Immature natural killer cell (primary cell): ENCODE measurements around the gene NR2F1-AS1. TPM values are rescaled to one million over a fixed set of nuclear protein-coding genes. Genes with fewer than 3 reads are reported as not detected.
"Not testable (repeated sequence)": the region's sequence is repeated elsewhere in the genome, so short reads cannot be mapped to it uniquely, and the experiment has no call there.

Experiments used
- DNase-seq, 3 donors: peaks; one replicate each; pipeline ENCODE4 v3.0.0; 2022; ENCODE audit warnings: mixed read lengths in 1 of 3
- H3K27ac Mint-ChIP-seq, 6 donors: one replicate each; pipeline ENCODE4 v1.8.0; 2020; ENCODE audit warnings: mixed read lengths in 6 of 6, mild to moderate bottlenecking in 5 of 6, inconsistent platforms in 4 of 6, moderate library complexity in 3 of 6
- H3K27me3 Mint-ChIP-seq, 3 donors: one replicate each; pipeline ENCODE4 v1.8.0; 2020 to 2021; ENCODE audit warnings: low read depth in 3 of 3, mild to moderate bottlenecking in 3 of 3, mixed read lengths in 3 of 3, moderate library complexity in 3 of 3, inconsistent platforms in 1 of 3
- H3K36me3 Mint-ChIP-seq, 3 donors: one replicate each; pipeline ENCODE4 v1.8.0; 2020; ENCODE audit warnings: mixed read lengths in 3 of 3, inconsistent platforms in 2 of 3, mild to moderate bottlenecking in 2 of 3
- H3K4me1 Mint-ChIP-seq, 2 donors: one replicate each; pipeline ENCODE4 v1.8.0; 2020; ENCODE audit warnings: inconsistent platforms in 2 of 2, mild to moderate bottlenecking in 2 of 2, mixed read lengths in 2 of 2, moderate library complexity in 1 of 2
- H3K4me3 Mint-ChIP-seq, 5 donors: one replicate each; pipeline ENCODE4 v1.8.0; 2020; ENCODE audit warnings: mild to moderate bottlenecking in 5 of 5, mixed read lengths in 5 of 5, inconsistent platforms in 3 of 5, moderate library complexity in 3 of 5
- H3K9me3 Mint-ChIP-seq, 6 donors: one replicate each; pipeline ENCODE4 v1.8.0; 2020; ENCODE audit warnings: mild to moderate bottlenecking in 6 of 6, mixed read lengths in 6 of 6, inconsistent platforms in 4 of 6, moderate library complexity in 3 of 6
- polyA plus RNA-seq, 3 donors: library from polyadenylated mRNA; unstranded; fragments of 300-500 nt; fragmentation: Illumina TruSeq; gene quantifications; one replicate each; pipeline ENCODE4 v1.2.3, GENCODE V29; 2021

NR2F1-AS1 gene
- polyA plus RNA-seq, 3 donors from 2014 or later: not detected

DNA sequence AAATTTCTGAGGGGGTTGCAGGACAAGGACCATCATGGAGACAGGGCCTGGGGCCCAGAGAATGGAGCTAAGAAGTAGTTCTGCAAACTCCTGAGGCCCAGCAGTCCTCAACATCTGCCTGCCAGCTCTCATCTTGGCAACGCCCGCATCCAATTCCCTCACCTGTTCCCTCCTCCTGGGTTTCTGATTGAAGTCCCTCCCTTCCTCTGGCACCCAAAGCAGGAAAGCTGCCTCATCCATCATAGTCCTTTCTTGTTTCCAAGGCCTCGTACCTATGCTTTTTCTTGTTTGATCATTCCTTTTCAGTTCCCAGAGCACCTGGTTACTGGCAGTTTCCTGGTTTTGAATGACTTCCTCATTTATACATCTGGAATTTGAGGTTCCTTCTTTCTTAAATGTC is 181.3 kb downstream of the NR2F1-AS1 start:
- no peaks in the 10 kb centered on the region for H3K36me3 Mint-ChIP-seq
- H3K4me3 Mint-ChIP-seq: no peak overlapping the region
- no peaks in the 10 kb centered on the region for H3K4me1 Mint-ChIP-seq
- no peak for DNase-seq
- peaks cover 0 to 4% (median 0%) of the 10 kb centered on the region in 3 donors for H3K27me3 Mint-ChIP-seq
- peaks cover 0 to 12% (median 4%) of the 10 kb centered on the region in 6 donors for H3K9me3 Mint-ChIP-seq
- no peak overlapping the region for H3K27ac Mint-ChIP-seq

DNA sequence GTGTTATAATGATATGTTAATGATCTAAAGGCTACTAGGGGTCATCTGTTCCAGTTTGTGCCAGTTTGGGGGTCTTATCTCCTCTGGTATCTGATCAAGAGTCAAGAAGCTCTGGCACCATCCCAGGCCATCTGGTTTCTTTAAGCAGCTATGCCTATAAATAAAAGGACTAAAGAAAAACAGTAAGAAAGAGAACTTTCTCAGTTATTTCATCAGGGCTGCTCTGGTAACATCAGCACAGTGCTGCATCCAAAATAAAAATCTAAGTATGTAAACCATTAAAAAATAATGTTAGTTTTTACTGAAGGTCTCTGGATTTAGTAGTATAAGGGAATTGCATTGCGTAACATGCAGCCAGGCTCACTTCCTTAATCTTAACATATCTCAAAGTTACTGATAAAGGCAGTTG is 185.0 kb downstream of the NR2F1-AS1 start:
- Mint-ChIP-seq H3K36me3 (no peaks in the 10 kb centered on the region), H3K4me3 (no peak overlapping the region), H3K4me1 (no peaks in the 10 kb centered on the region), H3K27me3 (peaks cover 0 to 4% (median 0%) of the 10 kb centered on the region in 3 donors), H3K27ac (no peak overlapping the region), H3K9me3 (peaks cover 1 to 22% (median 6%) of the 10 kb centered on the region in 6 donors)
- no peak for DNase-seq

DNA sequence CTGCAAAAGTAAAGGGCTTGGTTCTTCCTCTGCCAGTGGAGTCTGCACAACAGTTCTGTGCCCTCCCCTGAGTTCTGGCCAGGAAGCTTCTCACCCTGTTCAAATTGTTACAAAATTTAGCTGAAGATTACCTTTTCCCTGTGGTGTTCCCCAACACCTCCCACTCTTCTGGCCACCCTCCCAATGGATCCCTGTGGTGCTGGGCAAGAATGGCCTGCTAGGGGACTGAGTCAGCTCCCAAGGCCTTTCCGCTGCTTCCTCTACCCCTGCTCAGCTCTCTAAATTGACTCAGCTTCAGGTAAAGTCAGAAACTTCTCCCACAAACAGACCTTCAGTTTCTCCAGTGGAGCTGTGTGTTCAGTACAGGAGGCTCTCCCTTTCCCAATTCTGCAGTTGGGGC is 186.0 kb downstream of the NR2F1-AS1 start:
- peaks cover 1 to 22% (median 8%) of the 10 kb centered on the region in 6 donors for H3K9me3 Mint-ChIP-seq
- no peak for DNase-seq
- H3K36me3 Mint-ChIP-seq: no peaks in the 10 kb centered on the region
- H3K27ac Mint-ChIP-seq: no peak overlapping the region
- no peaks in the 10 kb centered on the region for H3K4me1 Mint-ChIP-seq
- no peak overlapping the region for H3K4me3 Mint-ChIP-seq
- peaks cover 0 to 4% (median 0%) of the 10 kb centered on the region in 3 donors for H3K27me3 Mint-ChIP-seq

DNA sequence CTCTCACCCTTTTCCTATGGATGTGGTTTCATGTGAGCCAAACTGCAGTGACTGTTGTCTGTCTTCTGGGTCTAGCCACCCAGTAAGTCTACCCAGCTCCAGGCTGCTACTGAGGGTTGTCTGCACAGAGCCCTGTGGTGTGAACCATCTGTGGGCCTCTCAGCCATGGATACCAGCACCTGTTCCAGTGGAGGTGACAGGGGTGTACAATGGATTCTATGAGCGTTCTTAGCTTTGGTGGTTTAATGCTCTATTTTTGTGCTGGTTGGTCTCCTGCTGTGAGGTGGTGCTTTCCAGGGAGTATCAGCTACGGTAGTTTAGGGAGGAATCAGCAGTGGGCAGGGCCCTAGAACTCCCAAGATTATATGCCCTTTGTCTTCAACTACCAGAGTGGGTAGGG is 186.7 kb downstream of the NR2F1-AS1 start:
- Mint-ChIP-seq H3K4me1 (no peaks in the 10 kb centered on the region), H3K4me3 (no peak overlapping the region), H3K27ac (no peak overlapping the region), H3K9me3 (peaks cover 0 to 22% (median 8%) of the 10 kb centered on the region in 6 donors), H3K36me3 (no peaks in the 10 kb centered on the region), H3K27me3 (peaks cover 0 to 4% (median 3%) of the 10 kb centered on the region in 3 donors)
- DNase-seq: no peak

DNA sequence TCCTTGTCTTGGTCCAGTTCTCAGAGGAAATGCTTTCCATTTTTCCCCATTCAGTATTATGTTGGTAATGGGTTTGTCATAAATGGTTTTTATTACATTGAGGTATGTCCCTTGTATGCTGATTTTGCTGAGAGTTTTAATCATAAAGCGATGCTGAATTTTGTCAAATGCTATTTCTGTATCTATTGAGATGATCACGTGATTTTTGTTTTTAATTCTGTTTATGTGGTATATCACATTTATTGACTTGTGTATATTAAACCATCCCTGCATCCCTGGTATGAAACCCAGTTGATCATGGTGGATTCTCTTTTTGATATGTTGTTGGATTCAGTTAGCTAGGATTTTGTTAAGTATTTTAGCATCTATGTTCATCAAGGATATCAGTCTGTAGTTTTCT is 189.8 kb downstream of the NR2F1-AS1 start:
- peaks cover 0 to 10% (median 4%) of the 10 kb centered on the region in 6 donors for H3K9me3 Mint-ChIP-seq
- H3K36me3 Mint-ChIP-seq, H3K27me3 Mint-ChIP-seq, H3K4me1 Mint-ChIP-seq, DNase-seq, H3K27ac Mint-ChIP-seq, H3K4me3 Mint-ChIP-seq: not testable (repeated sequence)

DNA sequence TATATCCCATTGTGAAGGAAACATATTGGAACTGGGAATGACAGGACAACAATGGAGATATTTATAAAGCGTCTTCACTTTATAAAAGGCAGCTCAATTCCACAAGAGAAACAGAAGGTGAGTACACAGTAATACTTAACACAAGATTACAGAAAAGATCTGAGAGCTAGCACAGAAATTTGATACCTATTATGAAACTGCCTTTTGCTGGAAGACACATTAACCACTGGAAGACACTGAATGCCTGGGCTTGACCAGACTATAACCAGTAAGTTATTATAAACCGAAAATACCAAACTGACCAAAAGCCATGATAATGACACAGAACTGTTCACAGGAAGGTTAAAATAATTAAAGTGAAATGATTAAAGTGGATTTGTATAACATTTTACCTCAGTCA is 195.4 kb downstream of the NR2F1-AS1 start:
- no peak for DNase-seq
- no peak overlapping the region for H3K27ac Mint-ChIP-seq
- peaks cover 0 to 3% (median 0%) of the 10 kb centered on the region in 3 donors for H3K27me3 Mint-ChIP-seq
- H3K4me3 Mint-ChIP-seq: no peak overlapping the region
- H3K4me1 Mint-ChIP-seq: no peaks in the 10 kb centered on the region
- H3K9me3 Mint-ChIP-seq: peaks cover 0 to 7% (median 4%) of the 10 kb centered on the region in 6 donors
- H3K36me3 Mint-ChIP-seq: no peaks in the 10 kb centered on the region

DNA sequence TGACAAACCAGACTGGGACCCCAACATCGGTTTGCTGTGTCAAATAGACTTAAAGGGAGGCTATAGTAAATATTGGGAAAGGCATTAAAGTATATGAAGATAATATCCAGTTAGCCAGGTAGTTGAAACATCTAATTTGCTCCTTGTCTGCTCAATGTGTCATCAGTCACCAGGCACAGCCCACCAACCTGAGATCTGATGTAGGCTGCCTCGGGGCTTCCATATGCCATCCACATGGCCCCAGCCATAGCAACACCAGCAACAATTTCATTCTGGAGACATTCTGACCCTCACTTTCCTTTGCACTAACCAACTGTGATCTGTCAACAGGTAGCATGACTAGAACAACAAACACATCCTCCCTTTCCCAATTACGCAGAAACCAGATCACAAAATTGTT is 196.0 kb downstream of the NR2F1-AS1 start:
- Mint-ChIP-seq H3K36me3 (no peaks in the 10 kb centered on the region), H3K4me1 (no peaks in the 10 kb centered on the region)
- no peak for DNase-seq

DNA sequence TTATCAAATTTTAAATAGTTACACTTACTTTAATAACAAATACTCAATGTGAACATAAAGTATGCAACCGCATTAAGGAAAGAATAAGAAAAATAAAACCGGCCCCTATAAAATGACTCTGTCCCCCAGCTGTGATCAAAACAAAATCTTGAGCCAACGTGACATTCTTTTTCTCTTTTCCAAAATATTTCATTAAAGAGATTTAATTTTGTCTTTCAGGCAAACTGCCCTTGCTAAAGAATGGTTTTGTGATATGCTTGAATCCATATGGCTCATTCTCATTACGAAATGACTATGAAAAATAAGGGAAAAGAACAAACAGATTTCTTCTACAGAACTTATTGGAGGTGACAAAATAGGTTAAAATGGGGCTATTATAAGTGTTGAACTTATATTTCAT is 197.0 kb downstream of the NR2F1-AS1 start:
- Mint-ChIP-seq H3K27me3 (peaks cover 0 to 2% (median 0%) of the 10 kb centered on the region in 3 donors), H3K9me3 (peaks cover 0 to 7% (median 3%) of the 10 kb centered on the region in 6 donors), H3K4me3 (no peak overlapping the region), H3K4me1 (no peaks in the 10 kb centered on the region), H3K27ac (no peak overlapping the region), H3K36me3 (no peaks in the 10 kb centered on the region)
- no peak for DNase-seq

More for the DNA sequence above, 196.0 kb downstream of the NR2F1-AS1 start:
- Mint-ChIP-seq H3K4me3 (no peak overlapping the region), H3K9me3 (peaks cover 0 to 7% (median 2%) of the 10 kb centered on the region in 6 donors), H3K27me3 (peaks cover 0 to 3% (median 0%) of the 10 kb centered on the region in 3 donors), H3K27ac (no peak overlapping the region)

DNA sequence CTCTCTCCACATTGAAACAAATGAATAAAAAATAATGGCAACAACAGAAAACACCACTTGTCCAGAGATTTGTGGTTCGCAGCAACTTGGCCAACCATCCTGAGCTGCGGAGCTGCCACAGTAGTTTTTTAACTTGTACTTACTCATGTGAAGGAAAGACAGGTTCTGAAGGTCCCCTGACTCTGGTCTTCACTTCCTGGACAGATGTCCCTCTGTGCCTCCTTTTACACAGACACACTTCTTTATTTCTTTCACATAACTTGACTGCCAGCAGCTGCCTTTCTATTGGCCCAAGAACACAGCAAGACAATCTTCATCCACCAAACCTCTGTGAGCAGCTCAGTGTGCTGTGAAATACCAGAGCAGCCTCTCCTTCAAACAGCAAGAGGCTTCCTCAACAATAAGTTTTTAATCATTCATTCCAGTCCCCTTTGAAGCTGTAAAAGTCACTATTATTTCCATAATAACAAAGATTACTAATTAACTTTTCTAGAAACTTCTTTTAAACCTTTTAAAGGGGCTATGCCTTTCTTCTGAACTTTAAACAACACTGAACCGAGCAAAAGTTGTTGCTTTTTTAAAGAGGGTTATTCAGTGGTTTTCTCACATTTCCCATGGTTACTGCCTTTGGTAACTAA is 198.7 kb downstream of the NR2F1-AS1 start:
- Mint-ChIP-seq H3K27me3 (peaks cover 0 to 2% (median 0%) of the 10 kb centered on the region in 3 donors), H3K4me3 (no peak overlapping the region), H3K9me3 (peaks cover 0 to 7% (median 3%) of the 10 kb centered on the region in 6 donors), H3K27ac (no peak overlapping the region), H3K36me3 (no peaks in the 10 kb centered on the region), H3K4me1 (no peaks in the 10 kb centered on the region)
- no peak for DNase-seq

DNA sequence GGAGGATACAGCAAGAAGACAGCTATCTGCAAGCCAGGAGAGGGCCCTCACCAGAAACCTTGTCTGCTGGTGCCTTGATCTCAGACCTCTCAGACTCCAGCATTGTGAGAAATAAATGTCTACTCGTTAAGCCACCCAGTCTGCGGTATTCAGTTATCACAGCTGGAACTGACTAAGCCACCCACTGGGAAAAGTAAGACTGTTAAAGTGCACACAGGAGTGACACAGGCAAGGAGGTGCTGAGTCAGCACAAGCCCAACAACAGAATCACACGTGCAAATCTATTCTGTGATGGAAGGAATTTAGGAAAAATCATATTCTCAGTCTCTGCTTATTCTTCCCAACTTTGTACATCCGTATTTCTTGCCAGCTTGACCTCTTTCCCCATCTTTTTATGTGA is 200.0 kb downstream of the NR2F1-AS1 start:
- H3K4me1 Mint-ChIP-seq: no peaks in the 10 kb centered on the region
- peaks cover 0 to 7% (median 3%) of the 10 kb centered on the region in 6 donors for H3K9me3 Mint-ChIP-seq
- H3K36me3 Mint-ChIP-seq: no peaks in the 10 kb centered on the region
- no peak overlapping the region for H3K27ac Mint-ChIP-seq
- DNase-seq: no peak
- no peak overlapping the region for H3K4me3 Mint-ChIP-seq
- peaks cover 0 to 2% (median 0%) of the 10 kb centered on the region in 3 donors for H3K27me3 Mint-ChIP-seq

DNA sequence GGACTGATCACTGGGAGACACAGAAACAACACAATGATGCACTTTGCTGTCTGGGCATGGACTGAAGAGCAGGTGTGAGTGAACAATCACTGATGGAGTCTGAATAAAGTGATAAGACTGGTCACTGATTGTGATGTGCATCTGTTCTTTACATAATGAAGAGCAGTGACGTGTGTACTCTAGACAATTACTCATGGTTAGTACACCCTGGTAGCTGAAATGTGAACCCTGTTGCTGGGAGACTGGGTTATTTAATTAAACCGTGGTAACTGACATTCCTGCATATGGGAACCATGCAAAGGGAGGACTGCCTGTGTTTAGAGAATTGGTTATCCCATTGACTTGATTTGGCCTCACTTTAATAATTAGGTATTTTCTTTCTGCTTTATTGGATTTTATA is 202.9 kb downstream of the NR2F1-AS1 start:
- no peak overlapping the region for H3K4me3 Mint-ChIP-seq
- DNase-seq: no peak
- H3K4me1 Mint-ChIP-seq: no peaks in the 10 kb centered on the region
- H3K9me3 Mint-ChIP-seq: peaks cover 3 to 16% (median 7%) of the 10 kb centered on the region in 6 donors
- no peak overlapping the region for H3K27ac Mint-ChIP-seq
- H3K36me3 Mint-ChIP-seq: no peaks in the 10 kb centered on the region
- peaks cover 0 to 2% (median 0%) of the 10 kb centered on the region in 3 donors for H3K27me3 Mint-ChIP-seq

DNA sequence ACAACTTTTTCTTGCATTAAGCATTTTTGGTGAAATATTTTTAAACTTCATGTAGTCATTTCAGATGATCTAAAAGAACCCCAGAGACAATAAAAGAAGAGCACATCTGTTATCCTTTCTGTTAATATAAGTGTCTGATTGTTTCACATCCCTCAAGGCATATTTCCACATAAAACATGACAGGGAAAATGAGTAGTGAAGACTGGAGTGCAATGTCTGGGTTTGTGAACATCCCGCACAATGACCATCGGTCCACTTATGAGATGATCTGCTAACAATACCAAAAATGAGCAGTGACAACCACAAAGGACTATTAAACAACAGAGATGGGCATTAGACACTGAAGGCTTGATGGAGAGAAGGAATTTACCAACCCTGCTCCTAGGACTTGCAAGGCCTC is 209.1 kb downstream of the NR2F1-AS1 start:
- Mint-ChIP-seq H3K4me1 (no peaks in the 10 kb centered on the region), H3K36me3 (no peaks in the 10 kb centered on the region), H3K27ac (no peak overlapping the region), H3K9me3 (peaks cover 3 to 35% (median 14%) of the 10 kb centered on the region in 6 donors), H3K27me3 (peaks cover 0 to 4% (median 0%) of the 10 kb centered on the region in 3 donors), H3K4me3 (no peak overlapping the region)
- DNase-seq: no peak

DNA sequence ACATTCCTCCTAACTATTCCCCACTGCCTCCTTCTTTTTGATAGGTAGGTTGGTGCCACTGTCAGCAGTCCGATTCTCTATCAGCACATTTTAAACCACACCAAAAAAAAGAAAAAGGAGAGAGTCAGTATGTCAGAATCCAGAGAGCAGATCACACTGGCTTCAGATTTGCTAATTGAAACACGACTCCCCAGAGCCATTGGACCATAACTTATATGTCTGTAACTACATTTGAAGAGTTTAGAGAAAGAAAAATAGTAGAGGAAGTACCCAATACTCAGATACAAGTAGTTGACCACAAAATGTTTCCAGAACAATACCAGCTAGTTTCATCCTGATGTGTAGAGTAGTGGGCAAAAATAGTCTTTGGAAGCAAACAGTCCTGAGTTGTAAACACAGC is 216.6 kb downstream of the NR2F1-AS1 start:
- peaks cover 0 to 8% (median 3%) of the 10 kb centered on the region in 6 donors for H3K9me3 Mint-ChIP-seq
- H3K4me3 Mint-ChIP-seq: no peak overlapping the region
- no peak overlapping the region for H3K27ac Mint-ChIP-seq
- H3K4me1 Mint-ChIP-seq: no peaks in the 10 kb centered on the region
- H3K27me3 Mint-ChIP-seq: peaks cover 0 to 2% (median 2%) of the 10 kb centered on the region in 3 donors
- no peak for DNase-seq
- H3K36me3 Mint-ChIP-seq: no peaks in the 10 kb centered on the region

DNA sequence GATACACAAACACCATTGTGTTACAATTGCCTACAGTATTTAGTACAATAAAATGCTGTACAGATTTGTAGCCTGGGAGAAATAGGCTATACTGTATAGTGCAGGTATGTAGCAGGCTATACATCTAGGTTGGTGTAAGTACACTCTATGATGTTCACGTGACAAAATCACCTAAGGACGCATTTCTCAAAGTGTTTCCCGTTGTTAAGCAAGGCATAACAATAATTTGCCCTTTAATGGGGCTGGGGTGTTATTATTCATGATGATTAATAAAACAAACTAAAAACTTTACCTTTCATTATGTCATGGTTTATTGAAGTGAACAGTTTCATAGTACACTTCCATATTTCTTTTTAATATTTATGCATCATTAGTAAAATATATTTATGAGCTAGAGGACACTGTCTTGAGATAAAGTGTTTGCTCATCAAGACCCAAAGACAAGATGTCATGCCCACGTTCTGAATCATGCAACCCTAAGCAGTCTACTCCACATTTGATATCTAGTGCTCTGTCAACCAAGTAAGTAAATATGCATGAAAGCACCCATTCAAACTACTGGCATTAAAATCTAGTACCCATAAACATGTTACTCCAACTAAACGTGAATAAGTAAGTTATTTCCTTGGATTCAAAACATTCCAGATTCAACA is 220.5 kb downstream of the NR2F1-AS1 start:
- H3K4me1 Mint-ChIP-seq: no peaks in the 10 kb centered on the region
- H3K27ac Mint-ChIP-seq: no peak overlapping the region
- no peaks in the 10 kb centered on the region for H3K36me3 Mint-ChIP-seq
- peaks cover 0 to 2% (median 1%) of the 10 kb centered on the region in 3 donors for H3K27me3 Mint-ChIP-seq
- H3K9me3 Mint-ChIP-seq: peaks cover 0 to 10% (median 5%) of the 10 kb centered on the region in 6 donors
- no peak for DNase-seq
- no peak overlapping the region for H3K4me3 Mint-ChIP-seq
